ENCODE measurements around the gene CNNM1. TPM values are rescaled to one million over a fixed set of nuclear protein-coding genes. Genes with fewer than 3 reads are reported as not detected.
A peak's percentile ranks its signal among the peaks of the same experiment; 100 is the strongest.

Gene CNNM1
- total RNA-seq, 1 donor from 2014 or later, result 2.5 TPM

DNA sequence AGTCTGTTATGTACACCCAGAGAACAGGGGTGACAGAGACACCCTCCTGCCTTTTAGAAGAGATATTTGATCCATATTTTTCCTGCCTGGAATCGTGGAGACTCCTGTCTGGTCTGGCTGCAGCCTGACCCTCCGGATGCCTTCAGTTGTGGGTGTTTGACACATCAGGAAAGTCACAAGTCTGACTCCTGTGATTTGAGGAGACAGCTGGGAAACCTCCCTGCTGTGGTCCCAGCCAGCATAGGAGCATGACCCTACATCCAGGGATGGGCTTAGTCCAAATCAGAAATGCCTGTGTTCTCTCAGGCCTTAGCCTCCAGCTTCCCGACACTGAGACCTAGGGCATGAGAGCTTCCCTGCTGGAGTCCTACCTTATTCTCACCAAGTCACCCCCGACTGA lies 57.9 kb downstream of the CNNM1 start:
- no peak overlapping the region for H3K27ac ChIP-seq (ENCODE audit: low read depth, low read length)
- H3K9ac ChIP-seq (ENCODE audit: low read length), result no peak overlapping the region
- H4K20me1 ChIP-seq (ENCODE audit: insufficient read depth, low read length), result no peaks in the 10 kb centered on the region
- no peak for FAIRE-seq
- peaks cover 7% of the 10 kb centered on the region for H3K4me1 ChIP-seq (ENCODE audit: insufficient read depth, low read length)
- H3K27me3 Mint-ChIP-seq (ENCODE audit: low read depth, unreplicated experiment), result peaks cover 2% of the 10 kb centered on the region
- no peak overlapping the region for H3K27ac Mint-ChIP-seq (ENCODE audit: unreplicated experiment)
- no peak overlapping the region for H3K4me3 ChIP-seq (ENCODE audit: insufficient read depth, low read depth, low read length)
- H3K27me3 ChIP-seq (ENCODE audit: insufficient read depth, low read length), result peaks cover 6% of the 10 kb centered on the region
- no peaks in the 10 kb centered on the region for H3K36me3 ChIP-seq (ENCODE audit: insufficient read depth, low read length)
- H2AFZ ChIP-seq (ENCODE audit: low read depth, low read length), result no peak overlapping the region
- no peaks in the 10 kb centered on the region for H3K79me2 ChIP-seq (ENCODE audit: insufficient read depth, low read length)
- no peak overlapping the region for H3K4me3 Mint-ChIP-seq (ENCODE audit: unreplicated experiment)
- H3K4me1 Mint-ChIP-seq (ENCODE audit: low read depth, unreplicated experiment), result peaks cover 9% of the 10 kb centered on the region
- peaks cover 3% of the 10 kb centered on the region for H3K9me3 Mint-ChIP-seq (ENCODE audit: unreplicated experiment)
- TF ChIP-seq, protein P1, sequence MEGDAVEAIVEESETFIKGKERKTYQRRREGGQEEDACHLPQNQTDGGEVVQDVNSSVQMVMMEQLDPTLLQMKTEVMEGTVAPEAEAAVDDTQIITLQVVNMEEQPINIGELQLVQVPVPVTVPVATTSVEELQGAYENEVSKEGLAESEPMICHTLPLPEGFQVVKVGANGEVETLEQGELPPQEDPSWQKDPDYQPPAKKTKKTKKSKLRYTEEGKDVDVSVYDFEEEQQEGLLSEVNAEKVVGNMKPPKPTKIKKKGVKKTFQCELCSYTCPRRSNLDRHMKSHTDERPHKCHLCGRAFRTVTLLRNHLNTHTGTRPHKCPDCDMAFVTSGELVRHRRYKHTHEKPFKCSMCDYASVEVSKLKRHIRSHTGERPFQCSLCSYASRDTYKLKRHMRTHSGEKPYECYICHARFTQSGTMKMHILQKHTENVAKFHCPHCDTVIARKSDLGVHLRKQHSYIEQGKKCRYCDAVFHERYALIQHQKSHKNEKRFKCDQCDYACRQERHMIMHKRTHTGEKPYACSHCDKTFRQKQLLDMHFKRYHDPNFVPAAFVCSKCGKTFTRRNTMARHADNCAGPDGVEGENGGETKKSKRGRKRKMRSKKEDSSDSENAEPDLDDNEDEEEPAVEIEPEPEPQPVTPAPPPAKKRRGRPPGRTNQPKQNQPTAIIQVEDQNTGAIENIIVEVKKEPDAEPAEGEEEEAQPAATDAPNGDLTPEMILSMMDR (IDR thresholded peaks at IDR 0.05; ENCODE audit: insufficient read depth, low read depth, low read length), result no peak
- no peak for TF ChIP-seq EZH2 (IDR thresholded peaks at IDR 0.05; ENCODE audit: insufficient read depth, low read length)
- no peak for DNase-seq (ENCODE audit: low read depth)
- no peaks in the 10 kb centered on the region for H3K36me3 Mint-ChIP-seq (ENCODE audit: low read depth, unreplicated experiment)
- no peaks in the 10 kb centered on the region for H3K9me3 ChIP-seq (ENCODE audit: insufficient read depth, low read depth, low read length)
- H3K4me2 ChIP-seq (ENCODE audit: low read length), result no peak overlapping the region

DNA sequence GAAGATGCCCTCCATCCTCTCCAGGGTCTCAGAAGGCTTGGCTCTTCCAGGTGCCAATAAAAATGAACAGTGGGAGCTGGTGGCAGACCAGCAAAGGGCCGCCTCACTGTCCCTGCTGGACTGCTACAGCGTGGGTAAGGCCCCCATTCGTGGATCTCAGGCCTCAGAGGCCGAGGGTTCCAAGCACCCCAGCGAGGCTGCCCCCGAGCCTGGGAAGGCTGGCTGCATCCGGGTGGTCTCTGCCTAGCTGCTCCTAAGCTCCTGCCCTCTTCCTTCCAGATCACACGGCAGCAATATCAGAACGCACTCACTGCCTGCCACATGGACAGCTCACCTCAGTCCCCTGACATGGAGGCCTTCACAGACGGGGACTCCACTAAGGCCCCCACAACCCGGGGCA lies 58.4 kb downstream of the CNNM1 start:
- Histone ChIP-seq H3K4me2 (ENCODE audit: low read length) (no peak overlapping the region), H3K27ac (ENCODE audit: low read depth, low read length) (no peak overlapping the region), H3K9me3 (ENCODE audit: insufficient read depth, low read depth, low read length) (no peaks in the 10 kb centered on the region), H4K20me1 (ENCODE audit: insufficient read depth, low read length) (no peaks in the 10 kb centered on the region), H3K9ac (ENCODE audit: low read length) (no peak overlapping the region), H2AFZ (ENCODE audit: low read depth, low read length) (no peak overlapping the region), H3K4me3 (ENCODE audit: insufficient read depth, low read depth, low read length) (no peak overlapping the region), H3K79me2 (ENCODE audit: insufficient read depth, low read length) (no peaks in the 10 kb centered on the region), H3K27me3 (ENCODE audit: insufficient read depth, low read length) (peaks cover 6% of the 10 kb centered on the region), H3K36me3 (ENCODE audit: insufficient read depth, low read length) (no peaks in the 10 kb centered on the region), H3K4me1 (ENCODE audit: insufficient read depth, low read length) (peaks cover 11% of the 10 kb centered on the region)
- Mint-ChIP-seq H3K4me1 (ENCODE audit: low read depth, unreplicated experiment) (peaks cover 14% of the 10 kb centered on the region), H3K4me3 (ENCODE audit: unreplicated experiment) (no peak overlapping the region), H3K36me3 (ENCODE audit: low read depth, unreplicated experiment) (no peaks in the 10 kb centered on the region), H3K27ac (ENCODE audit: unreplicated experiment) (no peak overlapping the region), H3K9me3 (ENCODE audit: unreplicated experiment) (peaks cover 3% of the 10 kb centered on the region), H3K27me3 (ENCODE audit: low read depth, unreplicated experiment) (no peaks in the 10 kb centered on the region)
- no peak for DNase-seq (ENCODE audit: low read depth)
- FAIRE-seq, result no peak
- no peak for TF ChIP-seq EZH2 (IDR thresholded peaks at IDR 0.05; ENCODE audit: insufficient read depth, low read length)
- TF ChIP-seq, protein P1 (IDR thresholded peaks at IDR 0.05; ENCODE audit: insufficient read depth, low read depth, low read length), result no peak

DNA sequence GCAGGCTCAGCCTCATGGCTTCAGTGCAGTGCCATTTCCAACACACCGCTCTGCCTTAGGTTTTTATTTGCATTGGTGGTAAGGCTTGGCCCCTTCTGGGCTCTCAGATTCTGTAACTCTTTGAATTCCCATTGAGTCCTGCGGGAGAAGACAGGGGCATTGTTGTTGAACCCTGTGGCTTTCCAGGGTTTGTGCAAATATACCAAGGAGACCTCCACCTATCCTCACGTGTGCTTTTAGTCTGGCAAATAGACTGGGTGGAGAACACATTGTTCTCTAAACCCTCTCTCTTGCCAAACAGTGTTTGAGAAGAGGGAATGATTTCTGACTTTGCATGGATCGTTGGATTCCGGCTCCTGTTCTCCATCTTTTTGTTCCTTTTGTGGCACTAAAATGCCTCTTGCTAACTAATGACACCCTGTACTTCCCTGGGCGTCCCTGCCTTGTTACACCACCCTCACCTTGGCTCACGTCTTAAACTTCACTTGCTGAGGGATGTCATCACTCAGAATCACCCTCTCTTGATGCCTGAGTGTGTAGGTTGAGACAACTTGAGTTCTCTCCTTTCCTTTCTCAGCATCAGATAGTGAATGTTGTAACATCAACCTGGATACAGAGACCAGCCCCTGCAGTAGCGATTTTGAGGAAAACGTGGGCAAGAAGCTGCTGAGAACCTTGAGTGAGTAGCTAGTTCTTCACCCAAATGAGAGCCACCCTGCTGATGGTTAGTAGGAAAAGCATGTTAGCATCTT lies 60.7 kb downstream of the CNNM1 start:
- H3K27ac Mint-ChIP-seq (ENCODE audit: unreplicated experiment), result no peak overlapping the region
- Histone ChIP-seq H2AFZ (ENCODE audit: low read depth, low read length) (no peak overlapping the region), H4K20me1 (ENCODE audit: insufficient read depth, low read length) (no peaks in the 10 kb centered on the region), H3K27ac (ENCODE audit: low read depth, low read length) (no peak overlapping the region), H3K9me3 (ENCODE audit: insufficient read depth, low read depth, low read length) (no peaks in the 10 kb centered on the region), H3K4me2 (ENCODE audit: low read length) (no peak overlapping the region), H3K36me3 (ENCODE audit: insufficient read depth, low read length) (no peaks in the 10 kb centered on the region), H3K79me2 (ENCODE audit: insufficient read depth, low read length) (no peaks in the 10 kb centered on the region), H3K4me3 (ENCODE audit: insufficient read depth, low read depth, low read length) (no peak overlapping the region), H3K9ac (ENCODE audit: low read length) (no peak overlapping the region), H3K27me3 (ENCODE audit: insufficient read depth, low read length) (peaks cover 6% of the 10 kb centered on the region), H3K4me1 (ENCODE audit: insufficient read depth, low read length) (peaks cover 18% of the 10 kb centered on the region)
- H3K4me3 Mint-ChIP-seq (ENCODE audit: unreplicated experiment), result no peak overlapping the region
- H3K4me1 Mint-ChIP-seq (ENCODE audit: low read depth, unreplicated experiment), result peaks cover 34% of the 10 kb centered on the region
- FAIRE-seq (peak; percentile 62), DNase-seq (ENCODE audit: low read depth) (no peak)
- H3K36me3 Mint-ChIP-seq (ENCODE audit: low read depth, unreplicated experiment), result no peaks in the 10 kb centered on the region
- no peak for TF ChIP-seq EZH2 (IDR thresholded peaks at IDR 0.05; ENCODE audit: insufficient read depth, low read length)
- TF ChIP-seq, protein P1 (IDR thresholded peaks at IDR 0.05; ENCODE audit: insufficient read depth, low read depth, low read length), result no peak
- H3K27me3 Mint-ChIP-seq (ENCODE audit: low read depth, unreplicated experiment), result no peaks in the 10 kb centered on the region
- peaks cover 3% of the 10 kb centered on the region for H3K9me3 Mint-ChIP-seq (ENCODE audit: unreplicated experiment)

Data from astrocyte (in vitro differentiated cells and primary cell).